ENCODE results near the gene LMF1. TPM values are rescaled to one million over a fixed set of nuclear protein-coding genes. Genes with fewer than 3 reads are reported as not detected.

Gene LMF1
- total RNA-seq, 1 donor from 2014 or later, result 26.0 TPM

DNA sequence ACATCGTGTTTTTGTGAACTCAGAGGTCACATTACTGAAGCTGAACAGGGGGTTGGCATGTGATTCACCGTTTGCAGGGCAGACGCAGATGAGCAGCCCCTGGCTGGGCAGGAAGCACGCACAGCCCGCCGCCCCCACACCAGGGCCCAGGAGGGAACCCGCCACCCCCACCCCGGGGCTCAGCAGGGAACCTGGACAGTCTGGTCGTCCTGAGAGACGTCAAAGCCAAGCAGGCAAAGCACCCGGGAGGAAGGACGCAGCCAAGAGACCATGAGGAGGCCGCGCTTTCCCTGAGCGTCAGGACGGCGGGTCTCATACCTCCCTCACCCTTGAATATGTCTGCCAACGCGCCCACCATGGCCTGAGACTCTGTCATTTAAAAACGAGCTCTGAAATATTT is 60.6 kb downstream of the LMF1 start:
- H3K4me3 ChIP-seq, result no peak overlapping the region
- no peaks in the 10 kb centered on the region for H3K9me3 ChIP-seq
- no peak for DNase-seq (ENCODE audit: extremely low spot score in 2 of 2)
- H3K4me1 ChIP-seq, result no peaks in the 10 kb centered on the region
- H3K27ac ChIP-seq, result no peak overlapping the region
- H3K27me3 ChIP-seq, result no peaks in the 10 kb centered on the region
- no peak for TF ChIP-seq POLR2AphosphoS5 (IDR thresholded peaks at IDR 0.05; ENCODE audit: insufficient read depth in 1 of 2, low read depth in 1 of 2)
- TF ChIP-seq POLR2A (IDR thresholded peaks at IDR 0.05), result no peak
- TF ChIP-seq, protein P1, sequence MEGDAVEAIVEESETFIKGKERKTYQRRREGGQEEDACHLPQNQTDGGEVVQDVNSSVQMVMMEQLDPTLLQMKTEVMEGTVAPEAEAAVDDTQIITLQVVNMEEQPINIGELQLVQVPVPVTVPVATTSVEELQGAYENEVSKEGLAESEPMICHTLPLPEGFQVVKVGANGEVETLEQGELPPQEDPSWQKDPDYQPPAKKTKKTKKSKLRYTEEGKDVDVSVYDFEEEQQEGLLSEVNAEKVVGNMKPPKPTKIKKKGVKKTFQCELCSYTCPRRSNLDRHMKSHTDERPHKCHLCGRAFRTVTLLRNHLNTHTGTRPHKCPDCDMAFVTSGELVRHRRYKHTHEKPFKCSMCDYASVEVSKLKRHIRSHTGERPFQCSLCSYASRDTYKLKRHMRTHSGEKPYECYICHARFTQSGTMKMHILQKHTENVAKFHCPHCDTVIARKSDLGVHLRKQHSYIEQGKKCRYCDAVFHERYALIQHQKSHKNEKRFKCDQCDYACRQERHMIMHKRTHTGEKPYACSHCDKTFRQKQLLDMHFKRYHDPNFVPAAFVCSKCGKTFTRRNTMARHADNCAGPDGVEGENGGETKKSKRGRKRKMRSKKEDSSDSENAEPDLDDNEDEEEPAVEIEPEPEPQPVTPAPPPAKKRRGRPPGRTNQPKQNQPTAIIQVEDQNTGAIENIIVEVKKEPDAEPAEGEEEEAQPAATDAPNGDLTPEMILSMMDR (IDR thresholded peaks at IDR 0.05), result no peak
- intact Hi-C loops (cut with DNase I), result no loop called here
- peaks cover 0 to 19% of the 10 kb centered on the region in 2 donors for H3K36me3 ChIP-seq

DNA sequence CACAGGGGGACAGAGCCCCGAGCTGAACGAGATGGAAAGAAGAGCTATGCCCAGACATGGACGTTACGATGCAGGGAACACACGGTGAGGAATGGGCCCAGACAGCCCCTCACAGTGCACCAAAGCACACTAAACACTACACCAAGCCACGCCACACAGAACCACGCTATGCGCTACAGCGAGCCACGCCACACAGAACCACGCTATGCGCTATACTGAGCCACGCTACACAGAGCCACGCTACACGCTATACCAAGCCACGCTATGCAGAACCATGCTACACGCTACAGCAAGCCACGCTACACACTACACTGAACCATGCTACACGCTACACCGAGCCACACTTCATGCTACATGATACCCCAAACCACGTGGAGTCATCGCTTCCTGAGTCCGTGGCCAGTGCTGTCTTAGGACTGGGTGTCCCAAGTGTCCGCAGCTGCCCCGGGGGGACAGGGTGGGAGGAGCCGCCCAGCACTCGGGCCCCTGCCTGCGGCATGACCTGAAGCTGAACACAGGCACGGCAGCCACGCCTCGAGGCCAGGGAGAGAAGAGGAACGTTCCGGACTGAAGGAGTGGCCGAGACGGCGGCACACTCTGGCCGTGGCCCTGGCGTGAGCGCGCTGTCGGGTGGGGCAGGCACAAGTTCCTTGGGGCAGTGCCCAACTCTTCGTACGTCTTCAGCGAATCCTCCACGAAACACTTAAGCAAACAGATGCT is 61.3 kb downstream of the LMF1 start:
- no peak for DNase-seq (ENCODE audit: extremely low spot score in 2 of 2)
- Histone ChIP-seq H3K27ac (no peak overlapping the region), H3K4me1 (no peaks in the 10 kb centered on the region), H3K27me3 (no peaks in the 10 kb centered on the region), H3K4me3 (no peak overlapping the region), H3K36me3 (peaks cover 0 to 19% of the 10 kb centered on the region in 2 donors), H3K9me3 (no peaks in the 10 kb centered on the region)
- TF ChIP-seq POLR2A (IDR thresholded peaks at IDR 0.05) (no peak), POLR2AphosphoS5 (IDR thresholded peaks at IDR 0.05; ENCODE audit: insufficient read depth in 1 of 2, low read depth in 1 of 2) (no peak)
- TF ChIP-seq, protein P1 (IDR thresholded peaks at IDR 0.05), result no peak
- intact Hi-C loops (cut with DNase I), result no loop called here

DNA sequence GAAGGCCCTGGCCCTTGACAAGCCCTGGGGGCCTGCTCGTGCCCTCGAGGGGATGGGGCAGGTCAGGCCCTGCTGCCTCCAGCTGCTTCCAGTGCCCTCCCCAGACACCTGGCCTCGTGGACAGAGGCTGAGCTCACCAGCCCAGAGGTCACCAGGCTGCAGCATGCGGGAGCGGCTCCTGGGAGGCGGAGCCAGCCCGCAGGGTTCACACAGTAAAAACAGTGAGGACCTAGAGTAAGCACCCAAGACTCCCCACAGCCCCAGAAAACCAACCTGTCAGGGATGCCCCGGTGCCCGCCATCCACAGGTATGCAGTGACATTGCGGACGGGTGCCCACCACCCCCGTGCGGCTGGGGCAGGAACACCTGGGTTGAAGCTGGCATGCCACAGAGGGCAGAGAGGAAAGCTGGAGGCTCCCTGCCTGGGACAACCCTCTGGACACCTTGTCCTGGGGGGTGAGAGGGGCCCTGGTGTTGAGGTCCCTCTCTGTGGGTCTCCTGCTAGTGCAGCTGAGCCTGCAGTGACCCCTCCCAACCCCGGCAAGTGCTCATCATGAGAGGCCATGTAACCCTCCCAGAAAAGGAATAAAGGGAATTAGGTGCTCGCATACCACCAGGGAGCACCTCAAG is 62.1 kb downstream of the LMF1 start:
- TF ChIP-seq POLR2A (IDR thresholded peaks at IDR 0.05) (no peak), POLR2AphosphoS5 (IDR thresholded peaks at IDR 0.05; ENCODE audit: insufficient read depth in 1 of 2, low read depth in 1 of 2) (no peak)
- TF ChIP-seq, protein P1 (IDR thresholded peaks at IDR 0.05), result no peak
- H3K36me3 ChIP-seq, result peaks cover 0 to 19% of the 10 kb centered on the region in 2 donors
- H3K27me3 ChIP-seq, result no peaks in the 10 kb centered on the region
- no peaks in the 10 kb centered on the region for H3K4me1 ChIP-seq
- no peaks in the 10 kb centered on the region for H3K9me3 ChIP-seq
- no peak for DNase-seq (ENCODE audit: extremely low spot score in 2 of 2)
- H3K27ac ChIP-seq, result no peak overlapping the region
- H3K4me3 ChIP-seq, result no peak overlapping the region
- intact Hi-C loops (cut with DNase I), result no loop called here

DNA sequence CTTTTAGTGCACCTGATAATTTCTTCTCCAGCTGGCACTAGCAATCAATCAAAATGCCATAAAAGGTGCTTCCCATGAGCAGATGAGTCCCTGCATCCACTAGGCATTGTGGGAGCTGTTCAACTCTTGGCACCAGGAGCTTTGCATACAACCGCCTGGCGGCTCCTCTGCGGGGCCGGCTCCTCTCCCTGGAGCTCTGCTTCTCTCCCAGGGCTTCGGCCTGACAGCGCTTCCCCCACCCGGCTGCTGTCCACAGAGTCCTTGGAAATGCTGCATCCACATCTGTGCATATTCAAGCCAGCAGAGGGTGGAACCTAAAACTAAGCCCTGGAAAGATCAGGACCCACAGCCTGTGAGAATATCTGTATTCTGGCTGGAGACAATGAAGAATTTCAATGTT is 62.9 kb downstream of the LMF1 start:
- intact Hi-C loops (cut with DNase I), result no loop called here
- DNase-seq (ENCODE audit: extremely low spot score in 2 of 2), result no peak
- TF ChIP-seq POLR2A (IDR thresholded peaks at IDR 0.05) (no peak), POLR2AphosphoS5 (IDR thresholded peaks at IDR 0.05; ENCODE audit: insufficient read depth in 1 of 2, low read depth in 1 of 2) (no peak)
- TF ChIP-seq, protein P1 (IDR thresholded peaks at IDR 0.05), result no peak
- Histone ChIP-seq H3K27ac (no peak overlapping the region), H3K4me3 (no peak overlapping the region), H3K36me3 (peaks cover 0 to 19% of the 10 kb centered on the region in 2 donors), H3K27me3 (no peaks in the 10 kb centered on the region), H3K4me1 (no peaks in the 10 kb centered on the region), H3K9me3 (no peaks in the 10 kb centered on the region)

DNA sequence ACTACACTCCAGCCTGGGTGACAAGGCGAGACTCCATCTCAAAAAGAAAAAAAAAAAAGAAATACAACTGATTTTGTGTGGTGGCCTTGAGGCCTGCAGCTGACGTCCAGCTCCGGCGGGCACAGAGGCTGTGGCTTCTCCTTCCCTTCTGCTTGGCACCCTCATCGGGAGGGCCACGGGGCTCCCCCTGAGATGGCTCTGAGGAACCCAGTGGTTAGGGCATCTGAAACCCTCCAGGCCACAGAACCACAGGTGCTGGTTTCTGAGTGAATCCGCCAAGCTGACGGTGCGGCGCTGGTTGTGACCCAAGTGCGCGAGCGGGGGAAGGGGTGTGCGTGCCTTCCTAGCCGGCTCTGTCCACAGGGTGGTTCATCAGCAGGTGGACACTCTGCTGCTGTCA is 63.4 kb downstream of the LMF1 start:
- H3K27ac ChIP-seq, result no peak overlapping the region

More for the DNA sequence above, 63.4 kb downstream of the LMF1 start:
- DNase-seq (ENCODE audit: extremely low spot score in 2 of 2), result no peak
- H3K9me3 ChIP-seq, result no peaks in the 10 kb centered on the region
- no peak overlapping the region for H3K4me3 ChIP-seq
- no peaks in the 10 kb centered on the region for H3K27me3 ChIP-seq
- TF ChIP-seq, protein P1 (IDR thresholded peaks at IDR 0.05), result no peak
- TF ChIP-seq POLR2A (IDR thresholded peaks at IDR 0.05), result no peak
- TF ChIP-seq POLR2AphosphoS5 (IDR thresholded peaks at IDR 0.05; ENCODE audit: insufficient read depth in 1 of 2, low read depth in 1 of 2), result no peak
- intact Hi-C loops (cut with DNase I), result no loop called here
- H3K36me3 ChIP-seq, result peaks cover 0 to 19% of the 10 kb centered on the region in 2 donors
- H3K4me1 ChIP-seq, result no peaks in the 10 kb centered on the region

Data from vagina (tissue), 2 donors.